GM12892 (cell line): ENCODE measurements around the gene PCSK5.

ENCODE experiments used
- POLR2A ChIP-seq: IDR thresholded peaks from 2 replicates; pipeline ENCODE4 v1.6.1; 2011; ENCODE audit warnings: low read depth, low read length, control low read depth
- POLR2AphosphoS5 ChIP-seq: IDR thresholded peaks from 2 replicates; pipeline ENCODE4 v1.6.1; 2011; ENCODE audit warnings: low read depth, low read length, control low read depth
- TAF1 ChIP-seq: IDR thresholded peaks from 2 replicates; pipeline ENCODE4 v1.6.1; 2011; ENCODE audit warnings: low read depth, mild to moderate bottlenecking, control low read depth, low read length, borderline replicate concordance

DNA sequence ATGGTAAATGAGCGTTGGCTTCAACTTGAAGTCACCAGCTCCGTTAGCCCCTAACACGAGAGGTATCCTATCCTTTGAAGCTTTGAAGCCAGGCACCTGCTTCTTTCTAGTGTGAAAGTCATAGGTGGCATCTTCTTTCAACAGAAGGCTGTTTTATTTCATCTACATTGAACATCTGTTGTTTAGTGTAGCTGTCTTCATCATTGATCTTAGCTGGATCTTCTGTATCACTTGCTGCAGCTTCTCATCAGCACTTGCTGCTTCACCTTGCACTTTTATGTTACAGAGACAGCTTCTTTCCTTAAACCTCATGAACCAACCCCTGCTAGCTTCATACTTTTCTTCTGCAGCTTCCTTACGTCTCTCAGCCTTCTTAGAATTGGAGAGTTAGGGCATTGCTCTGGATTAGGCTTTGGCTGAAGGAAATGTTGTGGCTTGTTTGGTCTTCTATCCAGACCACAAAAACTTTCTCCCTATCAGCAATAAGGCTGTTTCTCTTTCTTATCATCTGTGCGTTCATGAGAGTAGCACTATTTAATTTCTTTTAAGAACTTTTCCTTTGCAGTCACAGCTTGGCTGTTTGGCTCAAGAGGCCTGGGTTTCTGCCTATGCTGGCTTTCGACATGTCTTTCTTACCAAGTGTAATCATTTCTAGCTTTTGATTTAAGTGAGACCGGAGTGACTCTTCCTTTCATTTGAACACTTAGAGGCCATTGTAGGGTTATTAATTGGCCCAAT lies 47.2 kb downstream of the PCSK5 start:
- no peak for TF ChIP-seq POLR2AphosphoS5
- no peak for TF ChIP-seq POLR2A
- TF ChIP-seq TAF1 = no peak
